Adrenal gland (tissue), 12 donors: ENCODE results near the gene PICK1. TPM values are rescaled to one million over a fixed set of nuclear protein-coding genes. Genes with fewer than 3 reads are reported as not detected.
"Not testable (repeated sequence)": the region's sequence is repeated elsewhere in the genome, so short reads cannot be mapped to it uniquely, and the experiment has no call there.

Source experiments
- DNase-seq, 7 donors: peaks; one replicate each; pipeline ENCODE4 v3.0.0-alpha.2; 2019 to 2020
- H3K27ac ChIP-seq, 5 donors: fragments of 200-600 bp; sonication (generic) in 4 of 5; 1 replicate in 3 of 5; 2 replicates in 2 of 5; pipeline versions ENCODE4 v1.5.1 to v1.8.0; 2016 to 2020; ENCODE audit warnings: mild to moderate bottlenecking in 1 of 5
- H3K27me3 ChIP-seq: fragments of 200-600 bp; 2 replicates; pipeline ENCODE4 v1.8.0; 2021
- H3K36me3 ChIP-seq, 2 donors: fragments of 200-600 bp; replicated peaks in 1 of 2; 1 replicate in 1 of 2; 2 replicates in 1 of 2; pipeline versions ENCODE4 v1.5.1 to v1.8.0; 2018 to 2022
- H3K4me1 ChIP-seq, 2 donors: fragments of 200-600 bp; replicated peaks in 1 of 2; 1 replicate in 1 of 2; 2 replicates in 1 of 2; pipeline versions ENCODE4 v1.5.1 to v1.8.0; 2018 to 2021
- H3K4me3 ChIP-seq, 4 donors: fragments of 200-600 bp; sonication (generic) in 3 of 4; one replicate each; pipeline ENCODE4 v1.5.1; 2016 to 2018
- H3K9me3 ChIP-seq, 3 donors: fragments of 200-600 bp; sonication (generic) in 1 of 3; replicated peaks in 1 of 3; 1 replicate in 2 of 3; 2 replicates in 1 of 3; pipeline versions ENCODE4 v1.5.1 to v1.8.0; 2016 to 2021
- POLR2A ChIP-seq, 2 donors: fragments of 450-650 bp; IDR thresholded peaks; one replicate each; pipeline ENCODE4 v1.6.1; 2017; ENCODE audit warnings: antibody characterized with exemption in 2 of 2, mild to moderate bottlenecking in 2 of 2, moderate library complexity in 1 of 2
- WGBS, 4 donors: extraction: QIAGEN DNeasy Blood & Tissue Kit in 2 of 4; methylation state at CpG; one replicate each; pipeline versions ENCODE4 v1.1.5 to v1.1.7; 2013 to 2017; 5-methylcytosine and 5-hydroxymethylcytosine counted together
- intact Hi-C, 2 donors: fragments of 100-400 bp; cut with DNase I; formaldehyde crosslinking; loops; one replicate each; pipeline versions ENCODE4 v1.14.1 to v1.15.0; 2022 to 2023
- polyA plus RNA-seq, 3 donors: library from polyadenylated mRNA; stranded (reverse); fragments of 200-250 nt in 2 of 3; fragments of 350-450 nt in 1 of 3; fragmentation: Illumina TruSeq in 1 of 3; extraction: RNeasy Lipid Tissue Mini Kit (QIAGEN cat#74804) in 1 of 3; gene quantifications; one replicate each; pipeline ENCODE4 v1.2.3, GENCODE V29; 2013 to 2014
- total RNA-seq, 9 donors: library from RNA; depleted of rRNA in 4 of 9; stranded (reverse); fragments of >200 nt in 4 of 9; fragments of 120-200 nt in 1 of 9; fragmentation: NEBNext Ultra II Directional in 1 of 9; extraction: Animal tissue kit (Norgen Biotek cat#: 25700) in 1 of 9; gene quantifications; one replicate each; pipeline versions ENCODE4 v1.1.0 to v1.2.4, GENCODE V29; 2013 to 2023
- TF ChIP-seq, protein P1 (sequence below), 6 experiments: fragments of 450-650 bp in 4 of 6; fragments of 200-600 bp in 2 of 6; sonication (generic) in 1 of 6; IDR thresholded peaks; 1 replicate in 5 of 6; 2 replicates in 1 of 6; pipeline versions ENCODE4 v1.5.1 to v1.8.0; 2016 to 2021; ENCODE audit warnings: antibody characterized with exemption in 6 of 6, mild to moderate bottlenecking in 2 of 6, moderate library complexity in 1 of 6
- donor health status: healthy with polysubstance abuse.
- donor health status: Bipolar disorder and iron deficiency.
- donor health status: DM: yes; HTN: yes; CAD: no.
- donor health status: DM: no; HTN: no; CAD: no.
- donor health status: DM: no; HTN: no; CAD: no.
- donor health status: DM: yes; HTN: yes; CAD: no.

PICK1 gene
- total and polyA plus RNA-seq, 12 donors, result 28.7 to 93.6 (median 39.0) TPM

DNA sequence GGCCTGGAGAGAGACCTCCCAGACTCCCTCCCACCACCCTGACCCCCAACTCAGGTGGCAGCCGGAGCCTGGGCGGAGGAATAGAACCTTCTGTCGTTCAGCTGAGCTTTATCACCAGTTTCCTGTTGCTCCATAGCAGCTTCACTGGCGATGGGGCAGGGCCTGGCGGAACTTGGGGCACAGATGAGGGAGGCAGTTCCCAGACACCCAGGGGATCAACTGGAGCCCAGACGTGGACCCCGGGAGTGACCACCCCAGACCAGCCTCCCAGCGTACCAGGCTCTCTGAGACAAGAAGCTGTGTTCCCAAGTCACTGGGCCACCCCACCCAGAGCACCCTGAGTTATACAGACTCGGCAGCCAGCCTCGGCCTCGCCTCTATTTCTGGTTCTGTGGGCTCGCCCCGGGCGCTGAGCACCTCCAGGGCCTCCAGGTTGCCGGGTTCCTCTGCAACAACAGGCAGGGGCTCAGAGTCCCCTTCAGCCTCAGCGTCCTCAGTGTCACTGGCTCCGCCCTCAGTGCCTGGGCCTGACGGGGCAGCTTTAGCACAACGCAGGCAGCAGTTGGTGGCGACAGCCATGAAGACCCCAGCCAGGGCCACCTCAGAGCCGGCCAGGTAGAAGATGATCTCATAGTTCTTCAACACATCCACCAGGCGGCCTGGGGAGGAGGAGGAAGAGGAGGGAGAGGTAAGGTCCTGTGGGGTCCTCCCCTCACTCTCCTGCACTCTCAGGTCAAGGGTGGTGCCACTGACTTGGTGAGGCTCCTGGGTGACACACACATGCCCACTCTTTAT lies 21.0 kb downstream of the PICK1 start:
- no peak overlapping the region for H3K4me3 ChIP-seq
- H3K27me3 ChIP-seq, result peaks cover 16% of the 10 kb centered on the region
- H3K9me3 ChIP-seq, result no peaks in the 10 kb centered on the region
- H3K36me3 ChIP-seq, result peaks cover 0 to 21% of the 10 kb centered on the region in 2 donors
- 77 to 83% (median 80%) methylated on average over 17 to 22 of the region's 22 CpGs for WGBS, 4 donors
- intact Hi-C loops, result no loop called here
- DNase-seq, result no peak
- no peak overlapping the region for H3K27ac ChIP-seq
- TF ChIP-seq, protein P1, sequence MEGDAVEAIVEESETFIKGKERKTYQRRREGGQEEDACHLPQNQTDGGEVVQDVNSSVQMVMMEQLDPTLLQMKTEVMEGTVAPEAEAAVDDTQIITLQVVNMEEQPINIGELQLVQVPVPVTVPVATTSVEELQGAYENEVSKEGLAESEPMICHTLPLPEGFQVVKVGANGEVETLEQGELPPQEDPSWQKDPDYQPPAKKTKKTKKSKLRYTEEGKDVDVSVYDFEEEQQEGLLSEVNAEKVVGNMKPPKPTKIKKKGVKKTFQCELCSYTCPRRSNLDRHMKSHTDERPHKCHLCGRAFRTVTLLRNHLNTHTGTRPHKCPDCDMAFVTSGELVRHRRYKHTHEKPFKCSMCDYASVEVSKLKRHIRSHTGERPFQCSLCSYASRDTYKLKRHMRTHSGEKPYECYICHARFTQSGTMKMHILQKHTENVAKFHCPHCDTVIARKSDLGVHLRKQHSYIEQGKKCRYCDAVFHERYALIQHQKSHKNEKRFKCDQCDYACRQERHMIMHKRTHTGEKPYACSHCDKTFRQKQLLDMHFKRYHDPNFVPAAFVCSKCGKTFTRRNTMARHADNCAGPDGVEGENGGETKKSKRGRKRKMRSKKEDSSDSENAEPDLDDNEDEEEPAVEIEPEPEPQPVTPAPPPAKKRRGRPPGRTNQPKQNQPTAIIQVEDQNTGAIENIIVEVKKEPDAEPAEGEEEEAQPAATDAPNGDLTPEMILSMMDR (IDR thresholded peaks at IDR 0.05), result no peak
- TF ChIP-seq POLR2A (IDR thresholded peaks at IDR 0.05), result no peak
- H3K4me1 ChIP-seq, result peaks cover 15 to 19% of the 10 kb centered on the region in 2 donors

DNA sequence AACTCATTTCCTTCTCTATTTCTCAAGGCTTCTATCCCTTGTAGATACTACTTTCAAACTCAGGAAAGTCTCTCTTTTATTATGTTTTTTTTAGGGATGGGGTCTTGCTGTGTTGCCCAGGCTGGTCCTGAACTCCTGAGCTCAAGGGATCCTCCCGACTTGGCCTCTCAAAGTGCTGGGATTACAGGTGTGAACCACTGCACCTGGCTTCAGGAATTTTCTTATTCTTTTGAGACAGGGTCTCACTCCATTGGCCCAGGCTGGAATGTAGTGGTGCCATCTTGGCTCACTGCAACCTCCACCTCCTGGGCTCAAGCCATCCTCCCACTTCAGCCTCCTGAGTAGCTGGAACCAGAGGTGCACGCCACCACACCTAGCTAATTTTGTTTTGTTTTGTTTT lies 22.0 kb downstream of the PICK1 start:
- Histone ChIP-seq H3K36me3 (peaks cover 0 to 11% of the 10 kb centered on the region in 2 donors), H3K27me3 (peaks cover 16% of the 10 kb centered on the region), H3K4me1 (peaks cover 15 to 19% of the 10 kb centered on the region in 2 donors)
- H3K27ac ChIP-seq, H3K9me3 ChIP-seq, intact Hi-C loops, H3K4me3 ChIP-seq, DNase-seq: not testable (repeated sequence)
- WGBS, 4 donors, result 79 to 92% (median 90%) methylated on average over 2 of the region's 2 CpGs

DNA sequence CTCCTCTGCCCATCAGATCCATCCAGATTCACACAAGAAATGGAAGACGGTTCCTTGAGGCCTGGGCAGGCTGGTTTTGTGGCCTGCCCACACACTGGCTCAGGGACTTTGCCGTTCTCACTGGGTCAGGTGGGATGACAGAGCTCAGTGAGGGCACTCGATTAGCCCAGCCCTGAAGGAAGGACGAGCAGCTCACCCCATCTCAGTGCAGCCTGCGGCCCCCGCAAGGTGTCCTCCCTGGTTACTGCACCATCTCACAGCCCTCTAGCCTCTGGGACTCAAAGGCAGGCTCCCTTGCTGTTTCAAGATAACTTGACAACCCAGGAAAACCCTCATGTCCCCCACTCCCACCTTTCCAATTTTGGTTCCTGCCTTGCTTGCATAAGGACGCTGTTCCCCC lies 22.6 kb downstream of the PICK1 start:
- Histone ChIP-seq H3K27me3 (peaks cover 16% of the 10 kb centered on the region), H3K27ac (no peak overlapping the region), H3K4me1 (peaks cover 15 to 19% of the 10 kb centered on the region in 2 donors), H3K9me3 (no peaks in the 10 kb centered on the region), H3K36me3 (peaks cover 0 to 5% of the 10 kb centered on the region in 2 donors), H3K4me3 (no peak overlapping the region)
- no peak for TF ChIP-seq POLR2A (IDR thresholded peaks at IDR 0.05)
- TF ChIP-seq, protein P1 (IDR thresholded peaks at IDR 0.05), result no peak
- 84 to 96% (median 89%) methylated on average over 4 to 7 of the region's 7 CpGs for whole genome bisulfite sequencing, 4 donors
- intact Hi-C loops, result no loop called here
- DNase-seq, result no peak

DNA sequence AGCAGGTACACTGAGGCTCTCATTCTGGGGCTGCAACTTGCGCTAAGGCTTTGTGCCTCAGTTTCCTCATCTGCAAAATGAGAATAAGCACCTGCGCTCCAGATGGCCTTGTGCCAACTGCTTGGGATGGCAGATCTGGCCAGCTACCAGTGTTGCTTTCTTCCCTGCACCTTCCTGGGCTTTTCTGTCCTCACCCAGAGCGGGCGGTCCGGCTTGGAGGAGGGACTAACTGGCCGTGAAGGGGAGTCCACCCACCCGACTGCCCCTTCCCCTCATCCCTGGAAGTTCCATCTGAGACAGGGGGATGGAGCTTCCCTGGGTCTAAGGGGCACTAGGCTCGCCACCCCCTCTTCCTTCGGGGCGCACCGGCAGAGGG lies 23.3 kb downstream of the PICK1 start:
- Histone ChIP-seq H3K9me3 (no peaks in the 10 kb centered on the region), H3K4me1 (peaks cover 15 to 19% of the 10 kb centered on the region in 2 donors), H3K27ac (no peak overlapping the region), H3K4me3 (peak overlapping the region in 1 of 4 donors; percentile 52), H3K36me3 (no peaks in the 10 kb centered on the region), H3K27me3 (peaks cover 16% of the 10 kb centered on the region)
- intact Hi-C loops, result no loop called here
- TF ChIP-seq, protein P1 (IDR thresholded peaks at IDR 0.05), result no peak
- no peak for TF ChIP-seq POLR2A (IDR thresholded peaks at IDR 0.05)
- no peak for DNase-seq
- WGBS, 4 donors, result 55 to 94% (median 69%) methylated on average over 3 to 11 of the region's 11 CpGs
